GM04503 (cell line): Measurements from ENCODE around the gene CRPPA.

Experiments used
- DNase-seq: peaks from one replicate; pipeline ENCODE4 v3.0.0-alpha.2; 2012; ENCODE audit warnings: low read depth

The CRPPA gene

DNA sequence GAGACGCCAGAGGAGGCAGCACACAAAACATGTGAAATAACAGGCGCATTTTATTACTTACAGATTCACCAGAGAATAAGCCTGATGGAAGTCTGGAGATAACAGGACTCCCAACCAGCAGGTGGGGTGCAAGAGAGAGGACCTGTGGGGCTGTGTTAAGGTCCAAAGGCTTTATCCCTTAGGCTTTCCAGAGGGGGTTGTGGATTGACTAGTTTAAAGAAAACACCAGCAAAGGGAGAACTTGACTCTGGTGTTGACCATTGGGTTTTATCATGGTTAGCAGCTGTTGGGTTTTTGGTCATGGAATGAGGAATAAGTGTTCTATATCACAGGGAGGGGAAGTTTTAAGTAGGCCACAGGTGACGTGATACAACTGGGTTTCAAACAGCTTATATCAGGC lies 1.6 kb upstream of the CRPPA start:
- no peak for DNase-seq

DNA sequence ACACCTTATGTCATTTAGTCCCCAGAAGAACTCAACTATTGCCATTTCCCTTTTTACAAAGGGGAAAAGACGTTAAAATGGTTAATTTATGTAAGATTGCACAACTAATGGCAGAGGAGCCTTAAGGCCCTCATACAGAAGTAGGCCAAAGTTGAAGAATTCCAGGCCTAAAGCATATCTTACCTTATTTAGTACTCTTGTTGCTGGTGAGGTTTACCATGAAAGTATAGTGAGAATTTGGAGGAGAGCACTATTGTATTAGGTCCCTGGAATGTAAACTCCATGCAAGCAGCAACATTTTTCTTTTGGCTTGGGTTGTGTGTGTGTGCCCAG lies 731 bp upstream of the CRPPA start:
- DNase-seq = no peak

- peak; percentile 59 for DNase-seq
Observed at GRCh38 chr7:16420649-16421332, 547 bp downstream of the CRPPA start.

- DNase-seq = no peak
Observed at GRCh38 chr7:16420329-16420648, 1.0 kb downstream of the CRPPA start.

GRCh38 chr7:16419859-16420258 lies 1.5 kb downstream of the CRPPA start:
- no peak for DNase-seq

- no peak for DNase-seq
Observed at GRCh38 chr7:16419126-16419525, 2.2 kb downstream of the CRPPA start.

GRCh38 chr7:16417906-16418305 lies 3.4 kb downstream of the CRPPA start:
- DNase-seq = no peak

DNA sequence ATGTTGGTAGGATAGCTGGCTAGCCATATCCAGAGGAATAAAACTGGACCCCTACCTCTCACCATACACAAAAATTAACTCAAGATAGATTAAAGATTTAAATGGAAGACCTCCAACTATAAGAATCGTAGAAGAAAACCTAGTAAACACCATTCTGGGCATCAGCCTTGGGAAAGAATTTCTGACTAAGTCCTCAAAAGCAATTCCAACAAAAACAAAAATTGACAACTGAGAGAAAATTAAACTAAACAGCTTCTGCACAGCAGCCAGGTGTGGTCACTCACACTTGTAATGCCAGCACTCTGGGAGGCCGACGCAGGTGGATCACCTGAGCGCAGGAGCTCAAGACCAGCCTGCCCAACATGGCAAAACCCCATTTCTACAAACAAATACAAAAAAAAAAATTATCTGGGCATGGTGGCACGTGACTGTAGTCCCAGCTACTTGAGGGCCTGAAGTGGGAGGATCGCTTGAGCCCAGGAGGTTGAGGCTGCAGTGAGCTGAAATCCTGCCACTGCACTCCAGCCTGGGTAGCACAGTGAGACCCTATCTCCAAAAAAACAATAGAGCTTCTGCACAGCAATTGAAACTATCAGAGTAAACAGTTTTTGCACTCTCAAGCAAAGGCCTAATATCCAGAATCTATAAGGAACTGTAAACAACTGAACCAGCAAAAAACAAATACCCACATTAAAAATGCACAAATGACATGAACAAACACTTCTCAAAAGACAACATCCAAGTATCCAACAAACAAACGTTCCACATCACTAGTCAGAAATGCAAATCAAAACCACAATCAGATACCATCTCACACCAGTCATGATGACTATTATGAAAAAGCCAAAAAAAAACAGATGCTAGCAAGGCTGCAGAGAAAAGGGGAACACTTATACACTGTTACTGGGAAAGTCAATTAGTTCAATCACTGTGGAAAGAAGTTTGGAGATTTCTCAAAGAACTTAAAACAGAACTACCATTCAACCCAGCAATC lies 4.8 kb downstream of the CRPPA start:
- peak; percentile 91 for DNase-seq

DNA sequence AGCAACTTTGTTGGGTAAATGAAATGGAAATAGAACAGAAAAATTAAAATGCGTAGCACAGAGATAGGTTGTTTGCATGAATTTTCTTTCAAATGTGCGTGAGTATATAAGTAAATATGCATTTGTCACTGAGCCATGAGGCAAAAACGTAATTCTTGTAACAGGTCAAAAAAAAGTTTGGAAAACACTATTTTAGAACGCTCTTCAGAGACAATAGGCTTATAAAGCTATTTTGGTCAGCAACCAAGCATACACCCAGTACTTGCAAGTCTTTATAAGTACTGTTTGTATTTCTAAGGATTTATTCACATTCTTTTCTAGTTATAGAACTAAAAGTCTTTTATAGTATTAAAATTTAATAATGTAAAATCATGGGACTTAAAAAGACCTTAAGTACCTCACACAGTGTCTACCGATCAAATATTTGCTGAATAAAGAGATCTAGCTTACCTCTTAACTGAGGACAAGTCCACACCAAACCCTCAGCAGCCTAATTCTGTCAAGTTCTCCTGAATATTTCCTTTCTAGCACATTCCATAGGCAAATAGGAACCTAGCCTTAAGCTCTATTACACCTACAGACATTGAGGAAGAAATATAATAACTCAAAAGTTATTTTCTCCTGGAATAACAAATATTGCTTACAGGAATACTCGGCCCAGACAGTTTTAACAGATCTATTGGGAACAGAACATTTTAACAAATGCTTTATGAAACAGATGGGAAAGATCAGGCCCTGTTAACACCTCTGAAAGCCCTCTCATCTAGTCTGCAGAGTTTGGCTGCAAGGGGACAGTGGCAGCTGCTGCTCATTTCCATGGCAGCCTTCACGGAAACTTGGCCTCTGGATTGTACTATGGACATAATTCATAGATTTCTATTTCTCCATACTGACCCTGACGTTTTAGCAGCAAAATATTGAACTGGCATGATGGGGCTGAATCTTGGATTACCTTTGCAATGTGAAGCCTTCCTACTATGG lies 8.8 kb downstream of the CRPPA start:
- no peak for DNase-seq

DNA sequence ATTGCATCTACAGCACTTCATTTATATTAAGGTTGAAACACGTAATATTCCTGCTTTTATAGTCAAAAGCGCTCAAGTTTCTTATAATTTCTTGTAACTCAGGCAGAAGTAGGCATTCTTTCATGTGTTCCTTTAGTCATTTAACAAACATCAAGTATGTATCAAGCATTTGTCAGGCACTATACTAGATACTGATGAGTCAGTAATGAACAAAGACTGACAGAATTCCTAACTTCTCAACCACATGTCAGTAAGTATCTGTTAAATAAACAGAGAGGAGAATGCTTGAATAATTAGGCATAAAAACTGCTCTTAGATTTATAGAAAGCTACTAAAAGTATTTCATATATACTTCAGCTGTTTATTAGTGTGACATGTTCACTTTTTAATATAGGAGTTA lies 9.9 kb downstream of the CRPPA start:
- DNase-seq = no peak

- DNase-seq = no peak
Observed at GRCh38 chr7:16409777-16410176, 11.6 kb downstream of the CRPPA start.

- no peak for DNase-seq
Observed at GRCh38 chr7:16404636-16405035, 16.7 kb downstream of the CRPPA start.

DNA sequence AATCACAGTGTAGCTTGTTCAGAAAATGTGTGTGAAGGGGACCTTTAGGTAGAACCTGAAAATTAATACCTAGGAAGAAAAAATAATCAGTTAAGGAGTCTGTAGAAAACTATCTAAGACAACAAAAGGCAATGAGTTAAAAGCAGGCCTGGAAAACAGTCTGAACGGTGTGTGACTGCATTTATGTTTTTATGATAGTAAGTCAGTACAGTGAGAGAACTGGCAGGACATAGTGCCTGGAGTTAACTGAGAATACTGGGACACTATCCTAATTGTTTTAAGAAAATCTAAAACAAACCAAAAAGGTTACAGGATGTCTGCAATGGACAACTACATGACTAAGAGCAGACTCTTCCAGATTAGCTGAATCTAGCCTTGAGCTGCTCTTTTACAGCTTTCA lies 17.9 kb downstream of the CRPPA start:
- DNase-seq = no peak

DNA sequence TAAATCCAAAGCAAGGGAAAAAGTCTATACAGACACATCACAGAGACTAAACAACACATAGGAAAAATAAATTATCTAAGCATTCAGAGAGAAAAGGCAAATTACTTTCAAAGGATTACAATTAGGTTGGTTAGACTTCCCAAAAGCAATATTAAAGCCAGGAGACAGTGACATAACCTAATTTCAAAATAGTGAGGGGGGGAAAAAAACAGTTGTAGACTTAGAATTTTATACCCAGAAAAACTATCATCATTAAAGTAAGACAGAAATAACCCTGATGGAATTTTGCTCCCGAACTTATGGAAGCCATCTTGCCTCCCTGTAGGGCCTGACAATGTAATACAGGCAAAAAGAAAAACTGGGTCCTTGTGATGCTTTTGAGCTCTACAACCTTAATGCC lies 18.4 kb downstream of the CRPPA start:
- no peak for DNase-seq

- DNase-seq = no peak
Observed at GRCh38 chr7:16402091-16402490, 19.2 kb downstream of the CRPPA start.

DNA sequence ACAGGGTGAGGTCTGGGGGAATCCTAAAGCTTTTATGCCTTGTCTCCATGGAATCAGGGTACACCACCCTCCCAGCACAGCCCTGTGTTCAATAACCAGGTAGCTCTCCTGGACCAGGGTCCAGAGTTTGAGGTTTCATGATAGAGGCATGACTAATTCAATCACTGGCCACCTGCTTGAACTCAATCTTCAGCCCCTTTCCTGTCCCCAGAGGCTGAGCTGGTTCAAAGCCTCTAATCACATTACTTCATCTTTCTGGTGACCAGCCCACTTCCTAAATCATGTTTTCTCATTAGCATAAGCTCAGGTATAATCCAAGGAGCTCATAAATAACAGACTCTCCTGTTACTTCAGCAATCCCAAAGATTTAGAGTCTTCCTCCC lies 20.5 kb downstream of the CRPPA start:
- no peak for DNase-seq

DNA sequence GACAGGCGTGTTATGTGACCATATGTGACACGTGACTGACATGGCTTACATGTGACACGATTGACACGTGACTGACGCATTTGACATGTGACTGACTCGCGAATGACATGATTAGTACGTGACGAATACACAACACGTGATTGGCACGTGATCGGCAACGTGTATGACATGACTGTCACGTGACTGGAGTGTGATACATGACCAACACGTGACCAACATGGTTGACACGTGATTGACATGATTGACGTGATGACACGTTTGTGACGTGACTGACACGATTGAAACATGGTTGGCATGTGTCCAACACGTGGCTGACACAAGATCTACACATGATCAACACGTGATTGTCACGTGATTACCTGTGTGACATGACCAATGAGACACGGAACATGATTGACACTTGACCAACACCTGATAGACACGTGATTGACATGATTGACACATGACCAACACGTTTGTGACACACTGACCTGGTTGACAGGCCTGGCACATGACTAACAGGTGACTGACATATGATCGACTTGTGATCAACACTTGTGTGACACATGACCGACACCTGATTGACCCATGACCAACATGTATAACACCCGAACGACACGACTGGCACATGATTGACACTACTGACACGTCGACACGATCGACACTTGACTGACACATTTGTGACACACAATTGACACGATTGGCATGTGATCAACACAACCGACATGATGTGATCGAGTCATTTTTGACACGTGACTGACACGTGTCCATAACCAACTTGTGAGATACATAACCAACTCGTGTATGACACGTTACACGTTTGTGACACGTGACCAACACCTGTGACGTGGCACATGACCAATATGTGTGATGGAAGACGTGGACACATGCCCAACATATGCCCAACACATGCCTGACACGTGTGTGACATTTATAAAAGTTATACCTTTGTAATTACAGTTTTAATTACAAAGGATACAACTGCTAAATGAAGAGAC lies 21.1 kb downstream of the CRPPA start:
- no peak for DNase-seq

DNA sequence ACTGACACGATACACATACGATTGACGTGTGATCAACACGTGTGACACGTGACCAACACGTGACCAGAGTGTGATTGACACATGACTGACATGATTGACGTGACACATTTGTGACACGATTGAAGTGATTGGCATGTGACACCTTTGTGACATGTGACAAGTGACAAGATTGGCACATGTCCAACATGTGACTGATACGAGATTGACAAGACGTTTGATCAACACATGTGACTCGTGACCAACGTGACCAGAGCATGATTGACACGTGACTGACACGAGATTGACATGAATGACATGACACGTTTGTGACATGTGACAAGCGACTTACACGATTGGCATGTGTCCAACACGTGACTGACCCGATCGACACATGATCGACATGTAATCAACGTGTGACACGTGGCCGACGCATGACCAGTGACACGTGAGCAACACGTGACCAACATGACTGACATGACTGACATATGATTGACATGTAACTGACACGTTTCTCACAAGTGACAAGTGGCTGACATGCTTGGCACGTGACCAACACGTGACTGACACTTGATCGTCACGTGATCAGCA lies 22.0 kb downstream of the CRPPA start:
- DNase-seq = no peak

GRCh38 chr7:16398146-16399017 lies 23.0 kb downstream of the CRPPA start:
- DNase-seq = no peak
